ENCODE results near the gene EPHA1.

The EPHA1 gene

DNA sequence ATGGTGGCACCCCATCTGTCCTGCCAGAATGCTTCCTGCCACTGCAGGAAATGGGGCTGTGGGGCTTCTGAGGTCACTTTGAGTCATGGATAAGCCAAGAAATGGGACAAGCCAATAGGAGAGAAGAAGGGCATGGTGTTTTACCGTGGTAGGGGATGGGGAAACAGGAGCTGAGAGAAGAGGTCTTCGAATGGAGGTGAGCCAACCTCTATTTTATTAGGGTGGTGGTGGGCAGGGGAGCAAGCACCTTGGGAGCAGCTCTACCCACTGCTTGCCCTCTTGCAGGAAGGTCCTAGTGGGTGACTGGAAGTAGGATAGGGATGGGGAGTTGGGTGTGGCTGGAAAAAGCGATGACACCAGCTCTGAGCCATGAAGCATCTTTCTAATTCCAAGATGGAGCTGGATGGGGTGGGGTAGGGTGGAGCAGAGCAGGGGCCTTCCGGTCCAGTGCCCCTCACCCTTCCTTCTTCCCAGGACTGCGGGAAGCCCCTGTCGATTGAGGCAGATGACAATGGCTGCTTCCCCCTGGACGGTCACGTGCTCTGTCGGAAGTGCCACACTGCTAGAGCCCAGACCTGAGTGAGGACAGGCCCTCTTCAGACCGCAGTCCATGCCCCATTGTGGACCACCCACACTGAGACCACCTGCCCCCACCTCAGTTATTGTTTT lies 18.4 kb downstream of the EPHA1 start:
- Mint-ChIP-seq H3K27me3 (ENCODE audit: low read depth, poor library complexity) (peaks cover 3% of the 10 kb centered on the region), H3K27ac (no peak overlapping the region), H3K4me3 (no peak overlapping the region), H3K4me1 (peaks cover 15% of the 10 kb centered on the region), H3K36me3 (ENCODE audit: low read depth) (peaks cover 24% of the 10 kb centered on the region), H3K9me3 (no peaks in the 10 kb centered on the region)
- TF ChIP-seq, protein P1, sequence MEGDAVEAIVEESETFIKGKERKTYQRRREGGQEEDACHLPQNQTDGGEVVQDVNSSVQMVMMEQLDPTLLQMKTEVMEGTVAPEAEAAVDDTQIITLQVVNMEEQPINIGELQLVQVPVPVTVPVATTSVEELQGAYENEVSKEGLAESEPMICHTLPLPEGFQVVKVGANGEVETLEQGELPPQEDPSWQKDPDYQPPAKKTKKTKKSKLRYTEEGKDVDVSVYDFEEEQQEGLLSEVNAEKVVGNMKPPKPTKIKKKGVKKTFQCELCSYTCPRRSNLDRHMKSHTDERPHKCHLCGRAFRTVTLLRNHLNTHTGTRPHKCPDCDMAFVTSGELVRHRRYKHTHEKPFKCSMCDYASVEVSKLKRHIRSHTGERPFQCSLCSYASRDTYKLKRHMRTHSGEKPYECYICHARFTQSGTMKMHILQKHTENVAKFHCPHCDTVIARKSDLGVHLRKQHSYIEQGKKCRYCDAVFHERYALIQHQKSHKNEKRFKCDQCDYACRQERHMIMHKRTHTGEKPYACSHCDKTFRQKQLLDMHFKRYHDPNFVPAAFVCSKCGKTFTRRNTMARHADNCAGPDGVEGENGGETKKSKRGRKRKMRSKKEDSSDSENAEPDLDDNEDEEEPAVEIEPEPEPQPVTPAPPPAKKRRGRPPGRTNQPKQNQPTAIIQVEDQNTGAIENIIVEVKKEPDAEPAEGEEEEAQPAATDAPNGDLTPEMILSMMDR (IDR thresholded peaks at IDR 0.05) = no peak
- DNase-seq = no peak

DNA sequence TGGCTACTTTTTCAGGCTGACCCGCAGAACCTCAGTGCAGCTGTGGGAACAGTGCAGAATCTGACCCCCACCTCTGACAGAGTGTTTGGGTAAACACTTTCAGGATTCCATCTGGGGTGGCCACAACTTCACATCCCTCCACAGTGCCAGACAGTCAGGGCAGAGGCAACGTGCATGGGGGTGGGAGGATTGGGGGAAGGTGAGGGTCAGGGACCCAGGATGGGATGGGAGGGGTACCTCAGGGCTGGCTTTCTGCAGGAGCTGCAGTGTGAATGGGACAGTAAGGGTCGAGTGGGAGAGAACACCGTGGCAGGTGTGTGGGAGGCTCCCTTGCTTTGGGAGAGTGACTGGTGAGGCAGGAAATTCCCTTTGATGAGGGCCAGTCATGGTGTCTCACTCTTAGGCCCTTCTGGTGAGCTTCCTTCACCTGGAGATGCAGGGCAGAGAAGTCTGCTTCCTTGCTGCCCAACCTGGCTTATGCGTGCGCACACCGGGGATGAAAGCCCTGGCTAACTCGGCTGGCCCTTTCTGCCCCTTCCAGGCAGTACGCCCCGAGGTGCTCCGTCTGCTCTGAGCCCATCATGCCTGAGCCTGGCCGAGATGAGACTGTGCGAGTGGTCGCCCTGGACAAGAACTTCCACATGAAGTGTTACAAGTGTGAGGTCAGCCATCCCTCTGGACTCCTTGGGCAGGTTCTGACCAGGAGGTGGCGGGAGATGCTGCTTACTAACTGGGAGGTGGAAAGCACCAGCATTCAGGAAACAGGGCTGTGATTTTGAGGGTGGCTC lies 19.1 kb downstream of the EPHA1 start:
- H3K27me3 Mint-ChIP-seq (ENCODE audit: low read depth, poor library complexity) = peaks cover 3% of the 10 kb centered on the region
- DNase-seq = no peak
- H3K27ac Mint-ChIP-seq = no peak overlapping the region
- H3K9me3 Mint-ChIP-seq = no peaks in the 10 kb centered on the region
- H3K4me3 Mint-ChIP-seq = no peak overlapping the region
- H3K4me1 Mint-ChIP-seq = peaks cover 12% of the 10 kb centered on the region
- TF ChIP-seq, protein P1 (IDR thresholded peaks at IDR 0.05) = no peak
- H3K36me3 Mint-ChIP-seq (ENCODE audit: low read depth) = peaks cover 24% of the 10 kb centered on the region

DNA sequence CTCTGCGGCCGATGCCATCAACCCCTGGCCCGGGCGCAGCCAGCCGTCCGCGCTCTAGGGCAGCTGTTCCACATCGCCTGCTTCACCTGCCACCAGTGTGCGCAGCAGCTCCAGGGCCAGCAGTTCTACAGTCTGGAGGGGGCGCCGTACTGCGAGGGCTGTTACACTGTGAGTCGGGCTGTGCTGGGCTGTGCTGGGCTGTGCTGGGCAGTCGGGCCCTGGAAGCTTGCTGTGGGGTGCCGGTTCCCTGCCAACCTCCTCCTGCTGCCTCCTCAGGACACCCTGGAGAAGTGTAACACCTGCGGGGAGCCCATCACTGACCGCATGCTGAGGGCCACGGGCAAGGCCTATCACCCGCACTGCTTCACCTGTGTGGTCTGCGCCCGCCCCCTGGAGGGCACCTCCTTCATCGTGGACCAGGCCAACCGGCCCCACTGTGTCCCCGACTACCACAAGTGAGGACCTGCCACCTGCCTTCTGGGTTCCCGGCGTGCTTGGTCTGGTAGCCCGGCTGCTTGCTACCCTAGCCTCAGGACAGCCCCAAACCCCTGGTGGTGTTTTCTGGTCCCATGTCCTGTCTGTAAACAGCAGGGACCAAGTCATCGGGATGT lies 20.1 kb downstream of the EPHA1 start:
- H3K9me3 Mint-ChIP-seq = no peaks in the 10 kb centered on the region
- DNase-seq = no peak
- H3K36me3 Mint-ChIP-seq (ENCODE audit: low read depth) = peaks cover 24% of the 10 kb centered on the region
- H3K27ac Mint-ChIP-seq = no peak overlapping the region
- H3K27me3 Mint-ChIP-seq (ENCODE audit: low read depth, poor library complexity) = peaks cover 2% of the 10 kb centered on the region
- H3K4me1 Mint-ChIP-seq = peaks cover 12% of the 10 kb centered on the region
- H3K4me3 Mint-ChIP-seq = no peak overlapping the region
- TF ChIP-seq, protein P1 (IDR thresholded peaks at IDR 0.05) = no peak

DNA sequence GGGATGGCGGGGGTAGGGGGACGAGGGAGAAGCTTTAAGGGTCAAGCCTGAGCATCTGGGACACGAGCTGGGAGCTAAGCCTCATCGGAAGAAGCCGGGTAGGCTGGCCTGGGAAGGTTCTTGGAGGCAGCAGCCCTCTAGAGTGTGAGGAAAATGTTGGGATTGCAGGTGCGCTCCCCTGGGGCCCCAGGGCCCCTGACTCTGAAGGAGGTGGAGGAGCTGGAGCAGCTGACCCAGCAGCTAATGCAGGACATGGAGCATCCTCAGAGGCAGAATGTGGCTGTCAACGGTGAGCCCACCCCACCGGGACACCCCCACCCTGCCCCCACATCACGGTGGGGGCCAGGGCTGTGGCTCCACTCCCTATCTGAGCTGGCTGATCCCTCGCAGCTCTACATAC lies 20.6 kb downstream of the EPHA1 start:
- no peak for DNase-seq
- H3K9me3 Mint-ChIP-seq = no peaks in the 10 kb centered on the region
- TF ChIP-seq, protein P1 (IDR thresholded peaks at IDR 0.05) = no peak
- peaks cover 12% of the 10 kb centered on the region for H3K4me1 Mint-ChIP-seq
- H3K27me3 Mint-ChIP-seq (ENCODE audit: low read depth, poor library complexity) = no peaks in the 10 kb centered on the region
- peaks cover 23% of the 10 kb centered on the region for H3K36me3 Mint-ChIP-seq (ENCODE audit: low read depth)
- H3K27ac Mint-ChIP-seq = no peak overlapping the region
- H3K4me3 Mint-ChIP-seq = no peak overlapping the region

DNA sequence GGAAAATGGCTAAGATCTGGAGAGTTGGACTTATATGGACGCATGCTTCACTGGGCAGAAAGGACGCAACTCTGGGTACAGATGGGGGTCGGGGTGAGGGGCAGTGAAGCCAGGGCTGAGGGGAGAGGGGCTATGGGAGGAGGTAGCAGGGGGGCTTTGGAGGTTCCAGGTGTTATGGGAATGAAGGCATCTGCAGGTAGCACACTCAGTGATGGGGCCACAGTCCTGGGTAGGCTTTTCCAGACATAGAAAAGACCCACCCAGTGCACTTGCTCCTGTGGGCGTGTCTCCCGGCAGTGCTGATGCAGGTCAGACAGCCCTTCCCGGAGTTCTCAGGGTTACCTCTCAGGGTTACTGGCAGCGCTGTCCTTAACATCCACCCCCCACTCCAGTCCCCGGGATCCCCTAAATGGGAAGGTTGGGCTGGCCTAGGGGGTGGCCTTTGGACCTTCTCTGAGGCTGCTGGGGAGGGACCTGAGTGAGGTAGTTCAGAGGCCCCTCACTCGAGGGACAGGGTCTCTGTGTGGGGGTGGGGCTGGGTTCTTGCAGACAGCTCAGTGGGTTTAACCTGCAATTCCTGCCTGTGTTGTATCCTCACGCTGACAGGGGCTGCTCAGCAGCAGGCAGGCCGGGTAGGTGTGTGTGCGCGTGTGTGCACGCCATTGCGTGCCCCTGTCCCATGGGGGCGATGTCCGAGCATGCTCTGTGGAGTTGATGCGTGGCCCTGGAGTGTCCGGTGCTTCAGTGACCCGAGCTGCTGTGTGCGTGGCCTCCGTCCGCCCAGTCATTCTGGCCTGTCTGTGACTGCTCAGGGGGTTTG lies 21.3 kb downstream of the EPHA1 start:
- no peak for DNase-seq
- Mint-ChIP-seq H3K9me3 (no peaks in the 10 kb centered on the region), H3K4me3 (no peak overlapping the region), H3K27me3 (ENCODE audit: low read depth, poor library complexity) (no peaks in the 10 kb centered on the region), H3K27ac (no peak overlapping the region), H3K36me3 (ENCODE audit: low read depth) (peaks cover 20% of the 10 kb centered on the region), H3K4me1 (peaks cover 12% of the 10 kb centered on the region)
- TF ChIP-seq, protein P1 (IDR thresholded peaks at IDR 0.05) = no peak

Data from nephron progenitor cell (in vitro differentiated cells).